NOMO-1 treated with dmso at 0.1 percent for 144 hours (cell line): ENCODE results near the gene SLC8B1.

Experiments used
- DNase-seq: peaks from one replicate; lab custom pipeline; 2025; ENCODE audit not compliant: unreplicated experiment; lab: John Stamatoyannopoulos, UW

The SLC8B1 gene

DNA sequence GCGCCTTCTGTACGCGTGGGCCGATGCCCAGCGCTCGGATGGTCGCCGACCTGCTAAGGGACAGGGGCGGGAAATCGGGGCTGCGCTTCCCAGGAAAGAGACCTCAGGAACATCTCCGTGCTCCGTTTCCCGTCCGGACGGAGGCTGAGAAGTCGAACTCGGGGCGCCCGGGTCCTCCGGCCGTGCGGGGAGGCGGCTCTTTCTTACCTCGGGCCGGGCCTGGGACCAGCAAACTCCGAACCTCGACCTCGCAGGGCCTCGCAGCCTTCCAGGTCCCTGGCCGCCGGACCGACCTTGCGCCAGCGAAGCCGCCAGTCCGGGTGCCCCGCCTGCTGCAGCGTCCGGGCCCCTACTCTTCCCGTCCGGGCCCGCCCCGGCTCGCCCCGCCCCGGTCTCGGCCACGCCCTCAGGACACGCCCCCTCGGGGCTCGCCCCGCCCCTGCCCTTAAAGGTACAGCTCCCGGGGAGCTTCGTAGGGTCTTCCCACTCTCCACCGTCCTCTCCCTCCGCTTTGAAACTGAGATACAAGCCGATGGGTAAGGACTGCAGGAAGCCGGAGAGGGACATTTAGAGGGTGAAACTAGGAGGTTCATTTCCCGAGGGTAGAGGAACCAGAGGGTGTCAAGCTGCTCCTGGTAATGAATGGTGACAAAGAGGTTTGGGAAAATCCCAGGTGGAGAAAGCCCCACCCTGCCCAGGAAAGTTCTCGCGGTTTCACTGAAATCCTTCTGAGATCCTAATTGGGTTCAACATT lies at the start of gene SLC8B1:
SLC8B1 (minus strand) TSS at position 324 of the 754 bp plus-strand sequence. CDS start 2,231 bp downstream, outside the sequence.
- DNase-seq = peak; percentile 75

GRCh38 chr12:113382206-113382605 lies 47.3 kb upstream of the SLC8B1 start:
- no peak for DNase-seq

- no peak for DNase-seq
Measured at GRCh38 chr12:113381220-113381619, 46.3 kb upstream of the SLC8B1 start.

DNA sequence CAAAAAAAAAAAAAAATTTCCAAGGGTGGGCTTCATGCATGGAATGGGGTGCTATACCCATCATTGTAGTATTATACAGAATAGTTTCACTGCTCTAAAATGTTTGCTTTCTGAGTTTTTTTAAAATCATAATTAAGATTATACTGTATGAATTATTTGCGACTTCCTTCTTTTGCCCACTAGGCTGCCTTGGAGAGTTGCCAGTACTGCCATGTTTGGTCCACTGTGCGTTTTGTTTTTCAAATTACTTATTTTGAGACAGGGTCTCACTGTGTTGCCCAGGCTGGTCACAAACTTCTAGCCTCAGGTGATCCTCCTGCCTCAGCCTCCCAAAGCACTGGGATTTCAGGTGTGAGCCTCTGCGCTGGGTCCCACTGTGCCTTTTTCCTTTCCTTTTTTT lies 43.4 kb upstream of the SLC8B1 start:
- no peak for DNase-seq

DNA sequence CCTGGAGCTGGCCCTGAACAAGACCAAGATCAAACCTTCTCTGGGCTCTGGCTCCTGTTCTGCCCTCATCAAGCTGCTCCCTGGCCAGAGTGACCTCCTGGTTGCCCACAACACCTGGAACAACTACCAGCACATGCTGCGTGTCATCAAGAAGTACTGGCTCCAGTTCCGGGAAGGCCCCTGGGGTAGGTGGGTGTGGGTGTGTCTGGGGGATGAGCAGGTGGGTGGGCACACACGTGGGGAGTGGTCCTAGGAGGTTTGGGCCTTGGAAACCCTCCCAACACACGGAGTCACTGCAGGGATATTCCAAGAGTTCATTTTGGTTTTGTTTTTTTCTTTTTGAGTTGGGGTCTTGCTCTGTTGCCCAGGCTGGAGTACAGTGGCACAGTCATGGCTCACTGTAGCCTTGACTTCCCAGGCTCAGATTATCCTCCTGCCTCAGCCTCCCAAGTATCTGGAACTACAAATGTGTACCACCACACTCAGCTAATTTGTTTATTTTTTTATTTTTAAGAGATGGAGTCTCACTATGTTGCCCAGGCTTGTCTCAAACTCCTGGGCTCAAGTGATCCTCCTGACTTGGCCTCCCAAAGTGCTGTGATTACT lies 40.0 kb upstream of the SLC8B1 start:
- no peak for DNase-seq

DNA sequence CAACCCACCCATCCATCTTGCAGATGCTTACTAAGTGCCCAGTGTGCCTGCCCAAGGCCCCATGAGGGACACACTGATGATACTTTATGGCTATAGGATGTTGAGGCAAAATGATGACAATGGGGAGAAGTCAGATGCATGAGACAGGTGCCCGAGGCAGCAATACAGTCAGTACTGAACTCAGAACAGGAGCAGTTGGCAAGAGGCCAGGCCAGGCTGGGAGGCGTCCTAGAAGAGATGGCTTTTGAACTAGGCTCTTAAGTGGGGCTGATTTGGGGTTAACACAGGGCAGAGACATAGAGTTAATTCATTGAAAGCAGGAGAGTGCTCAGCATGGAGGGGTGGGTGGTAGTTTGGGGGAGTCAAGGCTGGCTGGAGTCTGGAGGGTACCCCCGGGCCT lies 39.1 kb upstream of the SLC8B1 start:
- DNase-seq = no peak

DNA sequence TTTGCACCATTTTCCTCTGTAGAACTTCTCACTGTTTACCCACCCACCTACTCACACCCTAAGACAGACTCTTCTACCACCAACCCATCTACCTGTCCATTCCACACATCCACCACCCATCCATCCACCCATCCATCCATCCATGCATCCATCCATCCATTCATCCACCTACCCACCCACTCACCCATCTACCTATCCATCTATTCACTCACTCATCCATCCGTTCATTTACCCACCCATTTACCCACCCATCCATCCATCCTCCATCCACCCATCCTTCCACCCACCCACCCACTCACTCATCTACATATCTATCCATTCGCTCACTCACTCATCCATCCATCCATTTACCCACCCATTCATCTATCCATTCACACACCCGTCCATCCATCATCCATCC lies 38.5 kb upstream of the SLC8B1 start:
- DNase-seq = no peak

DNA sequence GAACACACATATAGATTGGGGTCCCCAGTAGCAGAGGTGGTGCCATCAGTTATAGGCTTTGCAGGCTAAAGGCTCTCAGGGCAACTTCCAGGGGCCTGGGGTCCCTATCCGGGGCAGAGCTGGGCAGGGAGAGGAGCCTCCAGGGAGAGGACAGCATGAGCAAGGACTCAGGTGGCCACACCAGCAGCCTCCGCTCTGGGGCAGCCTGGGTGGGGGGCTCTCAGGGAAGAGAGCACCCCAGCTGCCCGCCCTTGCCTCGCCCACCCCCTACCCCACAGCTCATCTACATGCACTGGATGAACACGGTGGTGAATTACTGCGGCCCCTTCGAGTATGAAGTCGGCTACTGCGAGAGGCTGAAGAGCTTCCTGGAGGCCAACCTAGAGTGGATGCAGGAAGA lies 37.5 kb upstream of the SLC8B1 start:
- no peak for DNase-seq

GRCh38 chr12:113371808-113372207 lies 36.9 kb upstream of the SLC8B1 start:
- no peak for DNase-seq

DNA sequence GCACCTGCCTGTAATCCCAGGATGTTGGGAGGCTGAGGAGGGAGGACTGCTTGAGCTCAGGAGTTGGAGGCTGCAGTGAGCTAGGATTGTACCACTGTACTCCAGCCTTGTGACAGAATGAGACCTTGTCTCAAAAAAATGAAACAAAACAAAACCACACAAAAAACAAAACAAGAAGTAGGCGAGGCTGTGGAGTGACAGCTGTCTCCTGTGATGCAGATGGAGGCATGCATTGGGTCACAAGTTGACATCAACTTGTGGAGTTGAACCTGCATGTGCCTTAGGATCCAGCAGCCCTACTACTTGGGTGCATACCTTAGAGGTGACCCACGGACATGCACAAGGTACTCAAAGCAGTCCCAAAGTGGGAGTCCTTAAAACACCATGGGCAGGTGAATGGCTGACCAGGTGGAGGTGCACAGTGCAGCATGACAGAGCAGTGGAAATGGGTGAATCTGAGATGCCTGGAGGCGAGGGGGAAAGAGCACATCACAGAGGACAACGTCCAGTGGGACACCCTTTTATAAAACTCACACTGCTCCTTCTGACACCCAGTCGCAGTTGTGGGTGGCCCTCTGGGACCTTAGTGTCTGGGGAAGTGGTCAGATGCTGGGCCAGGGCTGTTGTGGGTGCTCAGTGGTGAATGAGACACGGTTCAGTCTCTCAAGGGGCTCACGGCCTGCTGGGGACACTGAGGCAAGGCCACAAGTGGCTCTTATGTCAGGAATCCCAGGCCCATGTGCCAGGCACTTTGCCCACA lies 36.2 kb upstream of the SLC8B1 start:
- no peak for DNase-seq

DNA sequence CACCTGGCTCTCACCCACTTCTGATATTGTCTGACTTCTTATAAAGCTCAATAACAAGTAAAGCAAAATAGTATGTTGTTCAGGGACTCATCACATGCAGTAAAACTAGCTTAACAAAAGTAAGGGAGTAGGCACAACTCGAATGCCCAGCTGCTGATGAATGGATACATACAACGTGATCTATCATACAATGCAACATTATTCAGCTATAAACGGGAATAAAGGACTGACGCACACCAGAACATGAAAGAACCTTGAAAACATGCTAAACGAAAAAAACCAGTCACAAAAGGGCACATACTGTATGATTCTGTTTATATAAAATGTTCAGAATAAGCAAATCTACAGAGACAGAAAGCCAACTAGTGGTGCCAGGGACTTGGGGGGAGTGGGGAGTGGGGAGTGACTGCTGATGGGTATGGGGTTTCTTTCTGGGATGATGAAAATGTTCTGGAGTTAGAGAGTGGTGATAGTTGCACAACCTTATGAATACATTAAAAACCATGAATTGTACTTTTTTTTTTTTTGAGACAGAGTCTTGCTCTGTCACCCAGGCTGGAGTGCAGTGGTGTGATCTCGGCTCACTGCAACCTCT lies 34.6 kb upstream of the SLC8B1 start:
- DNase-seq = no peak

GRCh38 chr12:113368331-113368730 lies 33.4 kb upstream of the SLC8B1 start:
- DNase-seq = no peak

GRCh38 chr12:113366827-113367226 lies 31.9 kb upstream of the SLC8B1 start:
- no peak for DNase-seq

GRCh38 chr12:113365639-113366395 lies 30.9 kb upstream of the SLC8B1 start:
- no peak for DNase-seq

GRCh38 chr12:113364698-113365097 lies 29.8 kb upstream of the SLC8B1 start:
- DNase-seq = no peak

GRCh38 chr12:113361574-113362370 lies 26.9 kb upstream of the SLC8B1 start:
- DNase-seq = no peak

- DNase-seq = no peak
Measured at GRCh38 chr12:113359939-113360748, 25.2 kb upstream of the SLC8B1 start.

GRCh38 chr12:113359133-113359938 lies 24.4 kb upstream of the SLC8B1 start:
- no peak for DNase-seq
